Right ventricle myocardium inferior (tissue), 1 donor: ENCODE data around the gene GPATCH8. TPM values are rescaled to one million over a fixed set of nuclear protein-coding genes. Genes with fewer than 3 reads are reported as not detected.
"Not testable (repeated sequence)": the region's sequence is repeated elsewhere in the genome, so short reads cannot be mapped to it uniquely, and the experiment has no call there.

Experiments used
- ATAC-seq: fragments of 200-7000 bp; cut with Tn5 transposase; one replicate; pipeline ENCODE4 v1.9.1; 2020; ENCODE audit warnings: mild to moderate bottlenecking, moderate library complexity
- DNase-seq: peaks from one replicate; pipeline ENCODE4 v3.0.0; 2021; ENCODE audit errors: missing footprints
- intact Hi-C: fragments of 100-400 bp; cut with DNase I; formaldehyde crosslinking; loops from one replicate; pipeline ENCODE4 v1.11.0; 2022
- total RNA-seq: library from RNA; stranded (reverse); fragmentation: NEBNext Ultra II Directional; extraction: Animal tissue kit (Norgen Biotek cat#: 25700); gene quantifications from one replicate; pipeline ENCODE4 v1.2.1, GENCODE V29; 2021
- donor health status: DM: no; HTN: yes; CAD: no; lungs with severe emphysema.

GPATCH8 gene
- total RNA-seq, 1 donor from 2014 or later: 15.3 TPM

- intact Hi-C loops: no loop called here
- DNase-seq (no peak), ATAC-seq (no peak)
Observed at GRCh38 chr17:44530896-44531418, 27.8 kb upstream of the GPATCH8 start.

DNA sequence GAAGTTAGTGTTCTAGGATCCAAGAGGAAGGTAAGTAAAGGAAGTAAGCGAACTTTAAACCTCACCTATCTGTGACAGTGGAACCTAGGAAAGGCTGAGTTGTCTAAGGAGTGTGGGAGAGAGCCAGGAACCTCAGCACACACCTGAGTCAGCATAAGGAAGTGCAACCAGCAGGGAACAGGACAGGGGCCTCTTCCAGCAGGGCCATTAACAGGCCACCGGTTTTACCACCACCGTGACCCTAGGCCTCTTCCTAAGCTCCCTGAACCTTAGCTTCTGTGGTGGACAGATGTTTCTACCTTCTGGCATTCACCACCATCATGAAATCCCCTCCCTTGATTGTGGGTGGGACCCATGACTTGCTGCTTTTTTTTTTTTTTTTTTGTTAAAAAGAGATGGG is 26.7 kb upstream of the GPATCH8 start:
- DNase-seq (no peak), ATAC-seq (no peak)
- intact Hi-C loops: no loop called here

GRCh38 chr17:44527954-44528353 is 24.7 kb upstream of the GPATCH8 start:
- intact Hi-C loops: no loop called here
- ATAC-seq: no peak
- no peak for DNase-seq

- DNase-seq: no peak
- no peak for ATAC-seq
- intact Hi-C loops: no loop called here
Observed at GRCh38 chr17:44527102-44527501, 23.9 kb upstream of the GPATCH8 start.

GRCh38 chr17:44523672-44523972 is 20.4 kb upstream of the GPATCH8 start:
- no peak for ATAC-seq
- no peak for DNase-seq
- intact Hi-C loops: loop anchor here (5.0 kb wide), 1 partner anchor 311 kb away; no protein-coding TSS in a partner anchor

DNA sequence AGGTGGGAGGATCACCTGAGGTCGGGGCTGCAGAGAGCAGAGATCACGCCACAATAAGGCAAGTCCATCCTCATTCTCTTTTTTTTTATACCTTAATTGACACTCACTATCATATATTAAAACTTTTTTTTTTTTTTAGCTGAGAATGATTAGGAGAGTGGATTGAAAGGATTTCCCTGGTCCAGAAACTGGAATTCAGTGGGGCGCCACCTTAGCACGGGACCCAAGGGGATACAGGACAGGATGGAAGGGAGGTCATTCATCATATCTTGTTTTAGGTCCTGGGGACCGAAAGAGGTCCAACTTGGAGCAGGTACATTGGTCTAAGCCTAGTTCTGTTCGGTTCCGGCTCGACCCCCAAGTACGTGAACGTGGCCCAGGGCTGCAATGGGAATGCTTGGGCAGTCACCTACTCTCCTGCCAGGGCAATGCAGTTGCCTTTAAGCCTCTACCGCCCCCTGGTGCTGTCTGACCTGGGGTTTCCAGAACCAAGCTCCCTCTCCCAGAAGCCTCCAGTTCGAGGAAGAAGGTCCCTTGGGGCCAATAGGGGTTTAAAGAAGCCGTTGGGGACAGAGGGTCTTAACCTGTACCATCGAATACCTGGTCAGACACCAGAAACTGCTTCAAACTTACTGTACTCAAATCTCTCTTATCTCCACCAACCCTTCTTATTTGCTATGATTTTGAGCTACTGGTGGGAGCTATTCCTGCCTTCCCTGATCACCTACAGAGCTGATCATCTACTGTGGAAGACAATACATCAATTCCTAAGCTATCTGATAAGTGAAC is 19.9 kb upstream of the GPATCH8 start:
- DNase-seq: peak; percentile 75
- peak; percentile 76 for ATAC-seq
- intact Hi-C loops: loop anchor here (5.0 kb wide), 1 partner anchor 311 kb away; no protein-coding TSS in a partner anchor

DNA sequence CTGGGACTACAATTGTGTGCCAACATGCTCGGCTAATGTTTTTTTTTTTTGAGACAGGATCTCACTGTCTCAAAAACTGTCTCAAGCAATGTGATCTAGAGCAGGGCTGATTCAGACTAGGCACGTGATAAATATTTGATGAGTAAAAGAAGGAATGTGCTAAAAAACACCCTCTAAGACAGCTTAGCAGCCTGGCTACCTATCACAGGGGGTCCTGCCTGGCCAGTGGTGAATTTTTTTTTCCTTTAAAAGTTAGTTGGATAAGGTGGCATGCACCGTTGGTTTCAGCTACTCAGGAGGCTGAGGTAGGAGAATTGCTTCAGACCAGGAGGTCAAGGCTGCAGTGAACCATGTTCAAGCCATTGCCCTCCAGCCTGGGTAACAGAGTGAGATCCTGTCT is 14.8 kb upstream of the GPATCH8 start:
- DNase-seq (no peak), ATAC-seq (no peak)
- intact Hi-C loops: no loop called here

DNA sequence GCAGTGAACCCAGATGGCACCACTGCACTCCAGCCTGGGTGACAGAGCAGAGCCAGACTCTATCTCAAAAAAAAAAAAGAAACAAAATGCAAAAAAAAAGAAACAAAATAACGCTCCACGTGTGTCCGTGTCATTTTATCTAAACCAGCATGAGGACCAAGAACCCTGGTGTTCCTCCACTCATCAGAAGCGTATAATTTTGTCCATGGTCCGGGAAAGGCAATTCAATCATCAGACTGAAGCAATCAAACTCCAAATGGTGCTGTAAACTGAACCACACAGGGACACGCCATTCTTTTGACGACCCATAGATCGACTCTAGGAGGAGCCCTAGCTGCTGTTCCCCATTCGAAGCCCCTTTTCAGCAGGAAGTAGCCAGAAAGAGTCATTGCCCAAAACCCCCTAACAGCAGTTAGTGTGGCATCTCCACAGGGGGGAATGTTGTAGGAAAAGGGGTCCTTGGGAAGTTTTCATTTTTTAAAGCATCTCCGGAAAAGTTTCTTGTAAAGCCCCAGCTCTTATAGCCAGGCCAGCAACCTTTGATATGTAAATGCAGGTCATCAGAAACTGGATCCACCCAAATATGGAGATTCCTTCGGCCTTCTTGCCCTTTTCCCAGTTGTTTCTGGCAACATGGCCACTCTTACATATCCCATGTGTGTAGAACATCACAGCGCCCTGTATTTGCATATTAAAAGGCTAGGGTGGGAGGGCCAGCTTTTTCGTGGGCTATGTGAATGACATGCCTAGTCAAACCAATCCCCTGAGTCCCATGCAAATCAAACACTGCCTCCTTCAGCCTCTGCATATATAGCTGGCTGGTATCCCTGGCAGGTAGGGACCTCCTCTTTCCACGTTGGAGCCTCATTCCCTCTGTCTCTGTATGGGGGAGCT is 8.3 kb upstream of the GPATCH8 start:
- ATAC-seq, DNase-seq, intact Hi-C loops: not testable (repeated sequence)

GRCh38 chr17:44506939-44507604 is 3.9 kb upstream of the GPATCH8 start:
- intact Hi-C loops: loop anchor here (10.0 kb wide), 1 partner anchor 302 kb away; no protein-coding TSS in a partner anchor
- DNase-seq: not testable (repeated sequence)

GRCh38 chr17:44502598-44503146 is 534 bp downstream of the GPATCH8 start:
- intact Hi-C loops: loop anchor here (2.0 to 10.0 kb wide), 2 partner anchors 66 to 298 kb away; no protein-coding TSS in a partner anchor
- DNase-seq: no peak
- peak; percentile 26 for ATAC-seq

More at GRCh38 chr17:44506939-44507604, 3.9 kb upstream of the GPATCH8 start:
- ATAC-seq: not testable (repeated sequence)

DNA sequence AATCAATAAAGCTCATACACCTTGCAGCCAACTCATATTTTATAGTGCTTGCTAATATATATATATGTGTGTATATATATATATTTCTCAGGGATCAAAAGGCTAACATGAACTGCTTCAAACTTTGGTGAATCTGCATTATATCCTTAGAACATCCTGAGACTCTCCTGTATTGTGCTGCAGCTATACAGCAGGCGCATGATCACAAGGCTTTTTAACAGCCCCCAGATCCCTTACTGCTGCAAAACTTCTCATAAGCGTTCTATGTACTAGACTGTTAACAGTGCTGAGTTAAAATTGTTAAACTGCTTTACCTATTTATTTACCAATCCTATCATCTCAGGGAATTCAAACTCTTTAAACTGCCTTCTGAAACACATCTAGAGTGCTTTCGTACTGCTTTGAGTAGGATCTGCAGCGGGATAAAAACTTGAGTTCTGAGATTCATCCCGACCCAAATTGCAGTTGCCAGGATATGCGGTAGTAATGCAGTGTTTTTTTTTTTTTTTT is 1.3 kb downstream of the GPATCH8 start:
- DNase-seq: no peak
- intact Hi-C loops: loop anchor here (2.0 to 10.0 kb wide), 2 partner anchors 65 to 297 kb away; no protein-coding TSS in a partner anchor
- no peak for ATAC-seq

DNA sequence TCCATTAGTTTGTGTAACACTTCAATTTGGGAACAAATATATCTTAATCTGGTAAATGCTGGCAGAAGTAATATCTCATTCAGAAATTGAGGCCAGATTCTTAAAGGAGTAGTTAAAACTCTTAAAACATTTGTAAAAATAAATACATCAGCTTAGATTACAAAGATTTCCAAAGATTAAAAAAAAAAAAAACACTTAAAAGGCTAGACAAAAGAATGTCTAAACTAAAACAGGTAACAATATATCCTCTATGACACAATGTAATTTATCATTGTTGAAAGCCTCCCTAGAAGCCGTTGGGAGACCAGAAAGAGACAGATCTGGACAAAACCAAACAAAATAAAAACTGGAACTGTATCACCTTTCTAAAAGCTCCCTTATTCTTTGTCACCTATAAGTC is 3.5 kb downstream of the GPATCH8 start:
- ATAC-seq: no peak
- intact Hi-C loops: loop anchor here (10.0 kb wide), 1 partner anchor 295 kb away; no protein-coding TSS in a partner anchor
- no peak for DNase-seq

DNA sequence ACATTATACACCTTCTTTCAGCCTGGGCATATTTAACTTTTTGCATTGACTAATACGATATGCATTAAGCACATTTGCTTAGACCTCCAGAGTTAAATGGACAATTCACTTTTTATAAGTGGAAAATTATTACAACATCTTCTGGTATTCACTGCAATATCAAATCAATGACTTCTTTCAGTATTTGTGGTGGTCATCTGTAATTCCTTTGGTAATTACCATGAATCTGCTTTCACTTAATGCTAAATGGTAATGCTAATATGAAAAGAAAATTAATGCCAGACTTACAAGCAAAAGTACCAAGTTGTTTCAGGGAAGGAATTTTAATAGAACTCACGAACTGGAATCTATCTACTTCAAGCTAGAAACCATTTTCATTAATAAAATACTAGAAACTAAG is 6.4 kb downstream of the GPATCH8 start:
- intact Hi-C loops: no loop called here
- ATAC-seq (no peak), DNase-seq (no peak)

- ATAC-seq: no peak
- intact Hi-C loops: no loop called here
- DNase-seq: no peak
Observed at GRCh38 chr17:44493339-44493738, 9.9 kb downstream of the GPATCH8 start.

DNA sequence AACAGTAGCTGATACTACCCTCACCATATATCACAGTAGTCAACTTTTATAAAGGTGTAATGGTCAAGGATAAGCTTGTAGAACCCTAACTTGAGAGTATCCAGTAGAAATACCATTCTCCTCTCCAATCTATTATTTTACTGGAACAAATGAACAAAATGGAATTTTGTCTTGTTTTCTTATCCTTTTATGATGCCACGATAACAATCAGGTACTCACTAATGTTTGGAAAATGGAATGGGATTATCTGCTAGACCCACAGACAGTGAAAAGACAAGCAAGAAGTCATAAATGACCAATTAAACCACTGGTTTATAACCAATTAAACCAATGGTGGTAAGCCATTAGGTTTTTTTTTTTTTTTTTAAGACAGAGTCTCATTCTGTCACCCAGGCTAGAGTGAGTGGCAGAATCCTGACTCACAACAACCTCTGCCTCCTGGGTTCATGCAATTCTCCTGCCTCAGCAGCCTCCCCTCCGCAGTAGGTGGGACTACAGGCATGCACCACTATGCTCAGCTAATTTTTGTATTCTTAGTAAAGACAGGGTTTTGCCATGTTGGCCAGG is 10.4 kb downstream of the GPATCH8 start:
- intact Hi-C loops: no loop called here
- ATAC-seq (no peak), DNase-seq (no peak)

GRCh38 chr17:44489581-44489980 is 13.6 kb downstream of the GPATCH8 start:
- DNase-seq (no peak), ATAC-seq (no peak)
- intact Hi-C loops: no loop called here

DNA sequence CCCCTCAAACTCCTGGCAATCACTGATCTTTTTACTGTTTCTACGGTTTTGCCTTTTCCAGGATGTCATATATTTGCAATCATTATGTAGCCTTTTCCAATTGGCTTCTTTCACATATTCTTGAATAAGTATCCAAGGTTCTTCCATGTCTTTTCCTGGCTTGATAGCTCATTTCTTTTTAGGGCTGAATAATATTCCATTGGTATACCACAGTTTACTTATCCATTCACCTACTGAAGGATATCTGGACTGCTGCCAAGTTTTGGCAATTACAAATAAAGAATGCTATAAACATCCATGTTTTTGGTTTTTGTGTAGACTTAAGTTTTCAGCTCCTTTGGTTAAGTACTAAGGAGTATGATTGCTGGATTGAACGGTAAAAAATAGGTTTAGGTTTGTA is 16.0 kb downstream of the GPATCH8 start:
- intact Hi-C loops: no loop called here
- DNase-seq (no peak), ATAC-seq (no peak)

GRCh38 chr17:44473367-44473766 is 29.8 kb downstream of the GPATCH8 start:
- DNase-seq: no peak
- no peak for ATAC-seq
- intact Hi-C loops: no loop called here
